Measurements from ENCODE around the gene TSC2. TPM values are rescaled to one million over a fixed set of nuclear protein-coding genes. Genes with fewer than 3 reads are reported as not detected.

TSC2 gene
- total and polyA plus RNA-seq, 2 donors: 50.2 to 55.9 TPM

GRCh38 chr16:2082171-2082982 lies 34.6 kb downstream of the TSC2 start:
- no peaks in the 10 kb centered on the region for H3K4me1 ChIP-seq (ENCODE audit: insufficient read depth)
- no peak overlapping the region for H3K4me3 ChIP-seq (ENCODE audit: low read depth, low read length)
- H3K27ac ChIP-seq (ENCODE audit: low read depth): no peak overlapping the region
- H3K36me3 ChIP-seq (ENCODE audit: insufficient read depth): peaks cover 4% of the 10 kb centered on the region
- WGBS: 60% methylated on average over 32 of the region's 32 CpGs
- DNase-seq (ENCODE audit: extremely low spot score): peak; percentile 23

- Histone ChIP-seq H3K36me3 (ENCODE audit: insufficient read depth) (peaks cover 4% of the 10 kb centered on the region), H3K27ac (ENCODE audit: low read depth) (no peak overlapping the region), H3K4me3 (ENCODE audit: low read depth, low read length) (no peak overlapping the region), H3K4me1 (ENCODE audit: insufficient read depth) (no peaks in the 10 kb centered on the region)
- WGBS: 54% methylated on average over 16 of the region's 16 CpGs
- peak; percentile 17 for DNase-seq (ENCODE audit: extremely low spot score)
Observed at GRCh38 chr16:2082983-2083364, 35.2 kb downstream of the TSC2 start.

GRCh38 chr16:2083409-2083808 lies 35.6 kb downstream of the TSC2 start:
- H3K27ac ChIP-seq (ENCODE audit: low read depth): no peak overlapping the region
- peaks cover 4% of the 10 kb centered on the region for H3K36me3 ChIP-seq (ENCODE audit: insufficient read depth)
- no peaks in the 10 kb centered on the region for H3K4me1 ChIP-seq (ENCODE audit: insufficient read depth)
- H3K4me3 ChIP-seq (ENCODE audit: low read depth, low read length): no peak overlapping the region
- WGBS: 71% methylated on average over 19 of the region's 19 CpGs
- DNase-seq (ENCODE audit: extremely low spot score): no peak

- Histone ChIP-seq H3K4me1 (ENCODE audit: insufficient read depth) (no peaks in the 10 kb centered on the region), H3K36me3 (ENCODE audit: insufficient read depth) (peaks cover 4% of the 10 kb centered on the region), H3K27ac (ENCODE audit: low read depth) (no peak overlapping the region), H3K4me3 (ENCODE audit: low read depth, low read length) (no peak overlapping the region)
- DNase-seq (ENCODE audit: extremely low spot score): no peak
- 91% methylated on average over 44 of the region's 44 CpGs for WGBS
Observed at GRCh38 chr16:2083876-2084780, 36.3 kb downstream of the TSC2 start.

- Histone ChIP-seq H3K4me3 (ENCODE audit: low read depth, low read length) (no peak overlapping the region), H3K36me3 (ENCODE audit: insufficient read depth) (peaks cover 2% of the 10 kb centered on the region), H3K27ac (ENCODE audit: low read depth) (no peak overlapping the region), H3K4me1 (ENCODE audit: insufficient read depth) (no peaks in the 10 kb centered on the region)
- 83% methylated on average over 29 of the region's 29 CpGs for WGBS
- DNase-seq (ENCODE audit: extremely low spot score): no peak
Observed at GRCh38 chr16:2084895-2085625, 37.3 kb downstream of the TSC2 start.

GRCh38 chr16:2085669-2086068 lies 37.9 kb downstream of the TSC2 start:
- DNase-seq (ENCODE audit: extremely low spot score): no peak
- H3K4me1 ChIP-seq (ENCODE audit: insufficient read depth): no peaks in the 10 kb centered on the region
- H3K27ac ChIP-seq (ENCODE audit: low read depth): no peak overlapping the region
- 71% methylated on average over 14 of the region's 14 CpGs for WGBS
- peaks cover 2% of the 10 kb centered on the region for H3K36me3 ChIP-seq (ENCODE audit: insufficient read depth)
- H3K4me3 ChIP-seq (ENCODE audit: low read depth, low read length): no peak overlapping the region

GRCh38 chr16:2086106-2086742 lies 38.4 kb downstream of the TSC2 start:
- 89% methylated on average over 27 of the region's 27 CpGs for WGBS
- no peak for DNase-seq (ENCODE audit: extremely low spot score)
- no peak overlapping the region for H3K27ac ChIP-seq (ENCODE audit: low read depth)
- H3K4me1 ChIP-seq (ENCODE audit: insufficient read depth): no peaks in the 10 kb centered on the region
- H3K4me3 ChIP-seq (ENCODE audit: low read depth, low read length): no peak overlapping the region
- peaks cover 2% of the 10 kb centered on the region for H3K36me3 ChIP-seq (ENCODE audit: insufficient read depth)

GRCh38 chr16:2086812-2087747 lies 39.3 kb downstream of the TSC2 start:
- Histone ChIP-seq H3K36me3 (ENCODE audit: insufficient read depth) (peaks cover 2% of the 10 kb centered on the region), H3K4me3 (ENCODE audit: low read depth, low read length) (no peak overlapping the region), H3K27ac (ENCODE audit: low read depth) (no peak overlapping the region), H3K4me1 (ENCODE audit: insufficient read depth) (no peaks in the 10 kb centered on the region)
- no peak for DNase-seq (ENCODE audit: extremely low spot score)
- WGBS: 85% methylated on average over 30 of the region's 30 CpGs

- DNase-seq (ENCODE audit: extremely low spot score): no peak
- WGBS: 87% methylated on average over 41 of the region's 41 CpGs
- Histone ChIP-seq H3K36me3 (ENCODE audit: insufficient read depth) (peaks cover 2% of the 10 kb centered on the region), H3K27ac (ENCODE audit: low read depth) (no peak overlapping the region), H3K4me3 (ENCODE audit: low read depth, low read length) (no peak overlapping the region), H3K4me1 (ENCODE audit: insufficient read depth) (no peaks in the 10 kb centered on the region)
Observed at GRCh38 chr16:2087748-2088631, 40.2 kb downstream of the TSC2 start.

GRCh38 chr16:2088759-2089358 lies 41.1 kb downstream of the TSC2 start:
- H3K36me3 ChIP-seq (ENCODE audit: insufficient read depth): peaks cover 4% of the 10 kb centered on the region
- DNase-seq (ENCODE audit: extremely low spot score): no peak
- no peaks in the 10 kb centered on the region for H3K4me1 ChIP-seq (ENCODE audit: insufficient read depth)
- H3K4me3 ChIP-seq (ENCODE audit: low read depth, low read length): no peak overlapping the region
- H3K27ac ChIP-seq (ENCODE audit: low read depth): no peak overlapping the region
- WGBS: 77% methylated on average over 20 of the region's 20 CpGs

GRCh38 chr16:2089706-2090480 lies 42.1 kb downstream of the TSC2 start:
- no peak overlapping the region for H3K4me3 ChIP-seq (ENCODE audit: low read depth, low read length)
- DNase-seq (ENCODE audit: extremely low spot score): no peak
- no peak overlapping the region for H3K27ac ChIP-seq (ENCODE audit: low read depth)
- no peaks in the 10 kb centered on the region for H3K4me1 ChIP-seq (ENCODE audit: insufficient read depth)
- 85% methylated on average over 44 of the region's 44 CpGs for WGBS
- H3K36me3 ChIP-seq (ENCODE audit: insufficient read depth): peaks cover 4% of the 10 kb centered on the region

All from urinary bladder (tissue), 4 donors.